Stimulated activated CD8-positive, alpha-beta memory T cell treated with anti-CD3 and anti-CD28 coated beads, Interleukin-7, amount 100 ng/mL, for 24 hours (primary cell): ENCODE measurements around the gene IL17RD.

Source experiments
- DNase-seq: peaks from one replicate; pipeline ENCODE4 v3.0.0-alpha.2; 2020; ENCODE audit warnings: low read depth

Gene IL17RD

GRCh38 chr3:57065588-57065987, 99.6 kb downstream of the IL17RD start:
- no peak for DNase-seq

GRCh38 chr3:57064572-57064971, 100.6 kb downstream of the IL17RD start:
- DNase-seq, result no peak

- no peak for DNase-seq
These were observed 101.2 kb downstream of the IL17RD start for GRCh38 chr3:57064001-57064400.

- no peak for DNase-seq
These were observed 102.1 kb downstream of the IL17RD start for GRCh38 chr3:57063032-57063431.

- no peak for DNase-seq
These were observed 103.0 kb downstream of the IL17RD start for GRCh38 chr3:57062101-57062631.

GRCh38 chr3:57061556-57061955, 103.6 kb downstream of the IL17RD start:
- DNase-seq, result no peak

- DNase-seq, result no peak
These were observed 104.9 kb downstream of the IL17RD start, which contains the start of gene SPATA12 for GRCh38 chr3:57060089-57060821. Gene SPATA12, plus strand, starts transcription at chr3:57060664. Its CDS starts 13,031 bp downstream, at chr3:57073695.

- DNase-seq, result no peak
These were observed 105.7 kb downstream of the IL17RD start for GRCh38 chr3:57059411-57059810.

- no peak for DNase-seq
These were observed 107.8 kb downstream of the IL17RD start for GRCh38 chr3:57057351-57057750.

- no peak for DNase-seq
These were observed 112.0 kb downstream of the IL17RD start for GRCh38 chr3:57053122-57053521.

- no peak for DNase-seq
These were observed 112.5 kb downstream of the IL17RD start for GRCh38 chr3:57052662-57053061.

- no peak for DNase-seq
These were observed 116.4 kb downstream of the IL17RD start for GRCh38 chr3:57048728-57049127.

GRCh38 chr3:57048052-57048671, 117.0 kb downstream of the IL17RD start:
- DNase-seq, result no peak

GRCh38 chr3:57046101-57046765, 118.9 kb downstream of the IL17RD start:
- no peak for DNase-seq

- DNase-seq, result no peak
These were observed 121.6 kb downstream of the IL17RD start for GRCh38 chr3:57043518-57043917.

GRCh38 chr3:57041674-57042073, 123.5 kb downstream of the IL17RD start:
- DNase-seq, result no peak
